DOHH2 (cell line): Measurements from ENCODE around the gene DGKA.

Source experiments
- H3F3A ChIP-seq: fragments of 200-600 bp; sonication (generic), shearing (Covaris generic); 2 replicates; pipeline ENCODE4 v1.6.0; 2016; ENCODE audit warnings: antibody characterized with exemption, mild to moderate bottlenecking; ENCODE audit not compliant: control insufficient read depth, insufficient read depth
- H3K27ac ChIP-seq: fragments of 200-600 bp; sonication (generic); 2 replicates; pipeline ENCODE4 v1.5.1; 2014; ENCODE audit warnings: low read depth, mild to moderate bottlenecking, low read length, moderate library complexity
- H3K27me3 ChIP-seq: fragments of 200-600 bp; sonication (generic); 2 replicates; pipeline ENCODE4 v1.6.1; 2014; ENCODE audit warnings: mild to moderate bottlenecking, low read length, mixed read lengths; ENCODE audit not compliant: control insufficient read depth
- H3K36me3 ChIP-seq: fragments of 200-600 bp; sonication (generic); 2 replicates; pipeline ENCODE4 v1.6.1; 2014; ENCODE audit warnings: mild to moderate bottlenecking, low read length, moderate library complexity, mixed read lengths; ENCODE audit not compliant: control insufficient read depth
- H3K4me1 ChIP-seq: fragments of 200-600 bp; sonication (generic); 2 replicates; pipeline ENCODE4 v1.6.1; 2014; ENCODE audit warnings: mild to moderate bottlenecking, low read length, mixed read lengths; ENCODE audit not compliant: control insufficient read depth
- H3K4me2 ChIP-seq: fragments of 200-600 bp; sonication (generic); 2 replicates; pipeline ENCODE4 v1.6.0; 2014; ENCODE audit warnings: mild to moderate bottlenecking, low read length, moderate library complexity
- H3K4me3 ChIP-seq: fragments of 200-600 bp; sonication (generic); 2 replicates; pipeline ENCODE4 v1.5.1; 2014; ENCODE audit warnings: mild to moderate bottlenecking, low read length, mixed read lengths
- H3K79me2 ChIP-seq: fragments of 200-600 bp; sonication (generic); 2 replicates; pipeline ENCODE4 v1.6.1; 2014; ENCODE audit warnings: mild to moderate bottlenecking, low read length, mixed read lengths; ENCODE audit not compliant: control insufficient read depth
- H3K9me2 ChIP-seq: fragments of 200-600 bp; sonication (generic); replicated peaks from 2 replicates; pipeline ENCODE4 v1.6.1; 2014; ENCODE audit warnings: mild to moderate bottlenecking, low read length, mixed read lengths; ENCODE audit not compliant: control insufficient read depth
- H3K9me3 ChIP-seq: fragments of 200-600 bp; sonication (generic); 2 replicates; pipeline ENCODE4 v1.6.1; 2014; ENCODE audit warnings: antibody characterized with exemption, low read length, mixed read lengths; ENCODE audit not compliant: control insufficient read depth, insufficient read depth
- H4K20me1 ChIP-seq: fragments of 200-600 bp; sonication (generic); 2 replicates; pipeline ENCODE4 v1.6.0; 2014; ENCODE audit warnings: low read depth, mild to moderate bottlenecking, antibody characterized with exemption, low read length, moderate library complexity; ENCODE audit not compliant: control insufficient read depth, insufficient read depth
- EZH2phosphoT487 ChIP-seq: fragments of 200-600 bp; sonication (generic); IDR thresholded peaks from 2 replicates; pipeline ENCODE4 v1.6.1; 2017; ENCODE audit warnings: borderline replicate concordance, mild to moderate bottlenecking, antibody characterized with exemption, low read length, moderate library complexity, mixed read lengths
- TF ChIP-seq, protein P1 (sequence below): fragments of 200-600 bp; sonication (generic); IDR thresholded peaks from one replicate; pipeline ENCODE4 v1.5.1; 2014; ENCODE audit warnings: antibody characterized with exemption, mild to moderate bottlenecking, low read depth, low read length; ENCODE audit not compliant: poor library complexity, severe bottlenecking

Gene DGKA

DNA sequence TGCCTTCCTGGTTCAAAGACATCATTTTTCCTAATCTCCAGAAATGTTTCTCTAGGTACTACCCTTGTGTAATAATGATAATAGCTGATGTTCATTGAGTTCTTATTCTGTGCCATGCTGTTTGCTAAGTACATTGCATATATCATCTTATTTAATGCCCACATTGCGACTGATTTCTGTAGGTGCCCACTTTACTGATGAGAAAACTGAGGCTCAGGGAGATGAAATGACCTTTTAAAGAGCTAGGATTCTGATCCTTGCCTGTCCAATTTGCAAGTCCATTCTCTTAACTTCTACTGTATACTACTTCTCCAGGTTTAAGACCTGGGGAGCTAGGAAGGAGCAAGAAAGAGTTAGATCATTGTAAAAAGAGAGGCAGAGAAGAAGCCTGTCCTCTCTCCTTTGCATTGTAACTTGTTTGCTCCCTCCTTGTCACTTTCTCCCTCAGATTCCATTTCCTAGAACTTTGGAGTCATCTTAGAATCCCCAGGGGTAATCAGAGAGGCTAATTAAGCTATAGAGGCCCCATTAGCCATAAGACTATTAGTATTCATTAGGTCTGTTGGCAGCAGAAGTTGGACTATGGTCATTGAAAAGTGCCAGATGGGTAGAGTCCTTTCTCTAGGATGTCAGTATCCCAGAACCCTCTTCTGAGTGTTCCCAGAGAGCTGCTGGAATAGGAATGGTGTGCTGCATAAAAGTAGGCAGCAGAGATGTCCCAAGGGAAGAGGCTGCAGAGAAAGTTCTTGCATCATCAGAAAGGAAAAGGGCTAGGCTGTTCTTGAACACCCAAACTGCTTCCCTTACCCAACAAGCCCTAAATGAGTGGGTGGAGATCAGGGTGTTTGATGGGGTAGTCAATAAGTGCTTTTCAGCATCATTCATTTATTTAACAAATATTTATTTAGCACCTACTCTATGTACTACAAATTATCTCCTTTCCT lies 3.1 kb downstream of the DGKA start:
- Histone ChIP-seq H3K4me2 (peak overlapping the region; percentile 93; the same call in 1 of the 2 replicates), H3F3A (peaks cover 13% of the 10 kb centered on the region), H3K27ac (no peak overlapping the region), H3K9me2 (no peaks in the 10 kb centered on the region), H3K9me3 (no peaks in the 10 kb centered on the region), H3K27me3 (no peaks in the 10 kb centered on the region), H3K36me3 (peaks cover 71% of the 10 kb centered on the region), H4K20me1 (no peaks in the 10 kb centered on the region), H3K4me1 (peaks cover 41% of the 10 kb centered on the region), H3K4me3 (no peak overlapping the region), H3K79me2 (peaks cover 43% of the 10 kb centered on the region)
- TF ChIP-seq, protein P1, sequence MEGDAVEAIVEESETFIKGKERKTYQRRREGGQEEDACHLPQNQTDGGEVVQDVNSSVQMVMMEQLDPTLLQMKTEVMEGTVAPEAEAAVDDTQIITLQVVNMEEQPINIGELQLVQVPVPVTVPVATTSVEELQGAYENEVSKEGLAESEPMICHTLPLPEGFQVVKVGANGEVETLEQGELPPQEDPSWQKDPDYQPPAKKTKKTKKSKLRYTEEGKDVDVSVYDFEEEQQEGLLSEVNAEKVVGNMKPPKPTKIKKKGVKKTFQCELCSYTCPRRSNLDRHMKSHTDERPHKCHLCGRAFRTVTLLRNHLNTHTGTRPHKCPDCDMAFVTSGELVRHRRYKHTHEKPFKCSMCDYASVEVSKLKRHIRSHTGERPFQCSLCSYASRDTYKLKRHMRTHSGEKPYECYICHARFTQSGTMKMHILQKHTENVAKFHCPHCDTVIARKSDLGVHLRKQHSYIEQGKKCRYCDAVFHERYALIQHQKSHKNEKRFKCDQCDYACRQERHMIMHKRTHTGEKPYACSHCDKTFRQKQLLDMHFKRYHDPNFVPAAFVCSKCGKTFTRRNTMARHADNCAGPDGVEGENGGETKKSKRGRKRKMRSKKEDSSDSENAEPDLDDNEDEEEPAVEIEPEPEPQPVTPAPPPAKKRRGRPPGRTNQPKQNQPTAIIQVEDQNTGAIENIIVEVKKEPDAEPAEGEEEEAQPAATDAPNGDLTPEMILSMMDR, result no peak
- no peak for TF ChIP-seq EZH2phosphoT487

DNA sequence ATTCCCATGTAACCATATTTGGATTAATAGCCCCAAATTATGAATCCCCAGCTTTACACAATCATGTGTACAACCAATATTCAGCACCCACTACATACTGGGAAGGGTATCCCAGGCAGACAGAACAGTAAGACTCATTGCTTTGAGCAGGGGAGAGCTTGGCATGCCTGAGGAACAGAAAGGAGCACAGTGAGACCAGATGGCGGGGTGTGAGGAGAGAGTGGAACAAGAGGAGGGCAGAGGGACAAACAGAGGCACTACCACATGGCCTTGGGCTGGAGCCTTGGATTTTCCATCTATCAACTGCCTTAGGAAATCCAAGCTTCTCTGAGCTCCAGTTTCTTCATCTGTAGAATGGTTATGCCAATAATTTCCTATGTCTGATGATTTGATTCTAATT lies 3.8 kb downstream of the DGKA start:
- no peak overlapping the region for H3K4me3 ChIP-seq
- no peak overlapping the region for H3K4me2 ChIP-seq
- TF ChIP-seq EZH2phosphoT487, result no peak
- TF ChIP-seq, protein P1, result no peak
- no peaks in the 10 kb centered on the region for H3K27me3 ChIP-seq
- H3K27ac ChIP-seq, result no peak overlapping the region
- H3K4me1 ChIP-seq, result peaks cover 37% of the 10 kb centered on the region
- H4K20me1 ChIP-seq, result no peaks in the 10 kb centered on the region
- H3K79me2 ChIP-seq, result peaks cover 43% of the 10 kb centered on the region
- no peaks in the 10 kb centered on the region for H3K9me2 ChIP-seq
- peaks cover 76% of the 10 kb centered on the region for H3K36me3 ChIP-seq
- H3K9me3 ChIP-seq, result no peaks in the 10 kb centered on the region
- peaks cover 13% of the 10 kb centered on the region for H3F3A ChIP-seq

DNA sequence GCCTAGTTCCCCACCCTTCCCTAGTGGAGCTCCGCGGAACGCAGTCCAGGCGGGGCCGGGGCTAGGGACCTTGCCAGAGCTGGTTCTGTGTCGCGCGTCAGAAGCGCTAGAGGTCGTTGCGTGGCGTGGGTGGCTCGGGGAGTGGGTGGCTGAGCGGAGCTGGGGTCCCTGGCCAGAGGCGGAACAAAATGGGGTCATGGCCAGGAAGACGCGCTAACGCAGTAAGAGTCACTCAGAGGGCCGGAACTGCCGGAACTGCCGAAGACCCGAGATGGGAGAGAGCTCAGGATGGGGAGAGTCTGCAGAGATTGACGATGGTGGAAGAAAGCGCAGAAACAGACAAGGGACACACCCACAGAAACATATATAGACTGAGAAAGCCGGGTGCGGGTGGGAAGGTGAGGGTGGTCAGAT lies 4.8 kb downstream of the DGKA start:
- no peaks in the 10 kb centered on the region for H3K9me2 ChIP-seq
- no peak overlapping the region for H3K4me3 ChIP-seq
- peaks cover 43% of the 10 kb centered on the region for H3K79me2 ChIP-seq
- no peaks in the 10 kb centered on the region for H3K9me3 ChIP-seq
- peaks cover 35% of the 10 kb centered on the region for H3K4me1 ChIP-seq
- peaks cover 83% of the 10 kb centered on the region for H3K36me3 ChIP-seq
- no peaks in the 10 kb centered on the region for H3K27me3 ChIP-seq
- TF ChIP-seq, protein P1, result no peak
- no peak for TF ChIP-seq EZH2phosphoT487
- no peaks in the 10 kb centered on the region for H4K20me1 ChIP-seq
- peaks cover 6% of the 10 kb centered on the region; the same call in 1 of the 2 replicates for H3F3A ChIP-seq
- H3K4me2 ChIP-seq, result no peak overlapping the region
- H3K27ac ChIP-seq, result no peak overlapping the region
